Mesodermal cell (in vitro differentiated cells): ENCODE results near the gene FNIP2.

ENCODE experiments used
- H3K27ac ChIP-seq: 2 replicates; pipeline ENCODE4 v1.7.0; 2013; ENCODE audit warnings: mild to moderate bottlenecking, low read depth, low read length, moderate library complexity; ENCODE audit not compliant: severe bottlenecking
- H3K36me3 ChIP-seq: 2 replicates; pipeline ENCODE4 v1.7.1; 2013; ENCODE audit warnings: mild to moderate bottlenecking, low read length, moderate library complexity; ENCODE audit not compliant: control insufficient read depth, insufficient read depth
- H3K4me1 ChIP-seq: one replicate; pipeline ENCODE4 v1.7.1; 2013; ENCODE audit warnings: mild to moderate bottlenecking, low read length; ENCODE audit not compliant: insufficient read depth, control insufficient read depth, poor library complexity, severe bottlenecking
- H3K4me3 ChIP-seq: 2 replicates; pipeline ENCODE4 v1.7.0; 2013; ENCODE audit warnings: low read length, control low read depth, mild to moderate bottlenecking; ENCODE audit not compliant: insufficient read depth, poor library complexity, severe bottlenecking; ENCODE audit errors: extremely low read depth
- H3K9me3 ChIP-seq: 2 replicates; pipeline ENCODE4 v1.7.1; 2013; ENCODE audit warnings: mild to moderate bottlenecking, low read length, moderate library complexity; ENCODE audit not compliant: control insufficient read depth
- WGBS, 2 experiments: methylation state at CpG; one replicate each; pipeline ENCODE4 v1.1.5; 2013; ENCODE audit warnings: missing lambda C conversion rate in 2 of 2; ENCODE audit not compliant: insufficient coverage in 2 of 2; 5-methylcytosine and 5-hydroxymethylcytosine counted together

Gene FNIP2

GRCh38 chr4:158778712-158779111 is 9.9 kb downstream of the FNIP2 start:
- no peaks in the 10 kb centered on the region for H3K9me3 ChIP-seq
- H3K36me3 ChIP-seq, result no peaks in the 10 kb centered on the region
- H3K4me1 ChIP-seq, result peaks cover 34% of the 10 kb centered on the region
- no peak overlapping the region for H3K27ac ChIP-seq
- H3K4me3 ChIP-seq, result no peak overlapping the region
- WGBS, 2 experiments, result 100% methylated on average over 2 to 4 of the region's 4 CpGs

DNA sequence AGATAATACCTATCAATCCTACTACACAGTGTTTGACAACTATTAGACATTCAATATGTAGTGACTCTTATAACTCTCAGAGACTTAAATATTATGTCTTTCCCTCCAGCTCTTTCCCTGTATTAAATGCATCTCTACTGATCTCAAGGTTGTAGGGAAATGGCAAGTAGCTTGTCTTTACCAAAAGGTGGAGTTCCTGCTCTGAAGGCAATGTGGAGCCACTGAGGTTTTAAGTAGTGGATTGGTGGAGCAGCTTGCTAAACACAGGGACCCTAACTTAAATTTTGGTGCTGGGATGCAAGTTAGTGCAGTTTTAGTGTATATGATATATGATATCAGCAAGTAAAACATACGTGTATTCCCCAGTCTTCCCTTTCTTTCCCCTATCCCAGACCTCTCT is 13.1 kb downstream of the FNIP2 start:
- Histone ChIP-seq H3K27ac (peak overlapping the region; percentile 74), H3K36me3 (no peaks in the 10 kb centered on the region), H3K9me3 (no peaks in the 10 kb centered on the region), H3K4me3 (no peak overlapping the region), H3K4me1 (peaks cover 30% of the 10 kb centered on the region)
- WGBS, 2 experiments, result 80% methylated on average over 1 of the region's 1 CpG; no CpG with 5 or more reads in 1 of the 2 experiments

GRCh38 chr4:158782551-158783360 is 13.9 kb downstream of the FNIP2 start:
- no peaks in the 10 kb centered on the region for H3K9me3 ChIP-seq
- peaks cover 33% of the 10 kb centered on the region for H3K4me1 ChIP-seq
- H3K36me3 ChIP-seq, result no peaks in the 10 kb centered on the region
- peak overlapping the region; percentile 74 for H3K27ac ChIP-seq
- H3K4me3 ChIP-seq, result no peak overlapping the region
- WGBS, 2 experiments, result 72 to 85% methylated on average over 3 of the region's 4 CpGs

DNA sequence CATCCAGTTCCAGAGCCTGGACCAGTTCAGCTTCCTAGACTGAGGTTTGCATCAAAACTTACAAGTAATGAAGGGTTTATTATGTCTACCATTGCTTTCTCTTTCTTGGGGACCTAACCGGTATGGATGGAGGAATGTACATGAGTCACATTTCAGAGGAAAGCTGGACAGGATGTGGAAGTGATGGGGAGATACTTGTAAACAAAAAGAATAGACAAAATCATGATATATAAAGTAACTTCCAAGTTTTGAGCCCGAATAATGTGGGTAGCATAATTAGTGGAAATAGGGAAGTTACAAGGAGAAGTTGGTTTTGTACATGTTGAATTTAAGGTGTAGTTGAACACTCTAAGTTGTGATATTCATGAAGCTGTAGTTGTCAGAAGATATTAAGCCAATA is 15.0 kb downstream of the FNIP2 start:
- 100% methylated on average over 1 of the region's 2 CpGs for WGBS, 2 experiments
- Histone ChIP-seq H3K9me3 (no peaks in the 10 kb centered on the region), H3K36me3 (no peaks in the 10 kb centered on the region), H3K27ac (no peak overlapping the region), H3K4me1 (peaks cover 33% of the 10 kb centered on the region), H3K4me3 (no peak overlapping the region)

- Histone ChIP-seq H3K27ac (no peak overlapping the region), H3K36me3 (no peaks in the 10 kb centered on the region), H3K9me3 (no peaks in the 10 kb centered on the region), H3K4me1 (peaks cover 33% of the 10 kb centered on the region), H3K4me3 (no peak overlapping the region)
- WGBS, 2 experiments, result no CpG with 5 or more reads among the region's 1 CpG
These were observed 16.9 kb downstream of the FNIP2 start for GRCh38 chr4:158785718-158786117.

- H3K4me1 ChIP-seq, result peaks cover 37% of the 10 kb centered on the region
- H3K27ac ChIP-seq, result no peak overlapping the region
- WGBS, 2 experiments, result 100% methylated on average over 1 to 2 of the region's 4 CpGs
- H3K36me3 ChIP-seq, result no peaks in the 10 kb centered on the region
- no peak overlapping the region for H3K4me3 ChIP-seq
- no peaks in the 10 kb centered on the region for H3K9me3 ChIP-seq
These were observed 17.3 kb downstream of the FNIP2 start for GRCh38 chr4:158786121-158786601.

GRCh38 chr4:158786955-158787354 is 18.1 kb downstream of the FNIP2 start:
- no peak overlapping the region for H3K4me3 ChIP-seq
- H3K4me1 ChIP-seq, result peaks cover 37% of the 10 kb centered on the region
- H3K9me3 ChIP-seq, result no peaks in the 10 kb centered on the region
- no peak overlapping the region for H3K27ac ChIP-seq
- no peaks in the 10 kb centered on the region for H3K36me3 ChIP-seq

GRCh38 chr4:158787709-158788475 is 19.1 kb downstream of the FNIP2 start:
- peaks cover 37% of the 10 kb centered on the region for H3K4me1 ChIP-seq
- H3K36me3 ChIP-seq, result no peaks in the 10 kb centered on the region
- 95 to 97% methylated on average over 5 to 9 of the region's 15 CpGs for WGBS, 2 experiments
- H3K27ac ChIP-seq, result no peak overlapping the region
- H3K9me3 ChIP-seq, result no peaks in the 10 kb centered on the region
- no peak overlapping the region for H3K4me3 ChIP-seq

DNA sequence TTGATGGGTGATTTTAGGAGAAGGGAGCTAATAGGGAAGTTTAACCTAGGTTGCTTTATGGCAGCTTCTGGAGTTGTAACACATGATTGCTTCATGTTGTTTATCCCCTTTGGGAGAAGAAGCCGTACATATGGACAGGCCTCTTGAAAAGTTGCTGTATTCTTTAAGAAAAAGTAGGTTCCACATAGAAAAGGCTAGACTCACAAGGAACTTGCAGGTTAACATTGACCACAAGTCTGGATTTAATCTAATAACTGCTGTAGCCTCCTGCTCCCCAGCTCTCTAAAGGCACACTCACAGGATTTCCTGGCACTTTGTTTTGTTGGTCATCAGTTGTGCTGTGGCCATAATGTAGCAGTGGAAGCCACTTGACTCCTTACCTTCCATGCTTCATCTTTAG is 19.7 kb downstream of the FNIP2 start:
- no peaks in the 10 kb centered on the region for H3K36me3 ChIP-seq
- H3K27ac ChIP-seq, result no peak overlapping the region
- H3K4me1 ChIP-seq, result peaks cover 37% of the 10 kb centered on the region
- WGBS, 2 experiments, result 91 to 100% methylated on average over 1 of the region's 1 CpG
- H3K9me3 ChIP-seq, result no peaks in the 10 kb centered on the region
- no peak overlapping the region for H3K4me3 ChIP-seq

GRCh38 chr4:158789853-158790252 is 21.0 kb downstream of the FNIP2 start:
- no peak overlapping the region for H3K4me3 ChIP-seq
- H3K36me3 ChIP-seq, result no peaks in the 10 kb centered on the region
- WGBS, 2 experiments, result 100% methylated on average over 1 of the region's 8 CpGs; no CpG with 5 or more reads in 1 of the 2 experiments
- H3K27ac ChIP-seq, result no peak overlapping the region
- H3K4me1 ChIP-seq, result peaks cover 31% of the 10 kb centered on the region
- H3K9me3 ChIP-seq, result no peaks in the 10 kb centered on the region

- Histone ChIP-seq H3K9me3 (no peaks in the 10 kb centered on the region), H3K36me3 (peaks cover 3% of the 10 kb centered on the region), H3K27ac (no peak overlapping the region), H3K4me3 (no peak overlapping the region), H3K4me1 (peaks cover 21% of the 10 kb centered on the region)
- 89 to 91% methylated on average over 1 of the region's 1 CpG for WGBS, 2 experiments
These were observed 24.2 kb downstream of the FNIP2 start for GRCh38 chr4:158793021-158793420.
